HEK293T (cell line): ENCODE data around the gene EI24.

Source experiments
- ARNT ChIP-seq: fragments of 450-650 bp; IDR thresholded peaks from 2 replicates; pipeline ENCODE4 v1.6.1; 2017; ENCODE audit warnings: mild to moderate bottlenecking
- LEF1 ChIP-seq: fragments of 450-650 bp; IDR thresholded peaks from 2 replicates; pipeline ENCODE4 v1.6.1; 2017; ENCODE audit warnings: mild to moderate bottlenecking, borderline replicate concordance

DNA sequence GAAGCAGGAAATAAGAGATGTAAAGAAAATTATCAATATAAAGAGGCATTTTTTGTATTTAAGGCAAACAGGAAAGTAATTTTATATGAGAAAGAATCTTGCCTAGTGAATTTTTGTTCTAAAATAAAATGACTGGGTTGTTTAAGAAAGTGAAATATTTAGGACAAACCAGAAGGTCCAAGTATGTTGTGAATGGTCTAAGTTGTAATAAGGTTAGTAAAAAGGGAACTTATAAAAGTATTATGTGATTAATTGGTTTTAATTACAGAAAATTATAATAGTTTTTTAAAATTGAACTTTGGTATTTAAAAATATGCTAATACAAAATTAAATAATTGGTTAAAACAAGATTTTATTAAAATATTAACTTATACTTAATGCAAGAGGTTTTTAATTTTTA is 26.6 kb upstream of the EI24 start:
- TF ChIP-seq ARNT = no peak
- TF ChIP-seq LEF1 = no peak
